GM12878 (cell line): ENCODE results near the gene CHRM2. TPM values are rescaled to one million over a fixed set of nuclear protein-coding genes. Genes with fewer than 3 reads are reported as not detected.

Experiments
- ATAC-seq: fragments of 200-7000 bp; cut with Tn5 transposase; 3 replicates; pipeline ENCODE4 v1.9.1; 2020; ENCODE audit warnings: mild to moderate bottlenecking, moderate library complexity
- BruUV-seq: library from RNA; stranded (reverse); fragments of 400-500 nt; replicated peaks from 2 replicates; lab custom pipeline; 2021; lab: Mats Ljungman, UMichigan
- CTCF ChIA-PET: fragments of 300-600 bp; sonication (Branson Sonifier 250); formaldehyde crosslinking; extraction: SDS; loops from one replicate; lab custom pipeline; 2021; ENCODE audit warnings: inconsistent platforms; lab: Yijun Ruan, JAX
- POLR2A ChIA-PET: fragments of 350-600 bp; formaldehyde crosslinking; extraction: SDS; loops from one replicate; lab custom pipeline; 2021; ENCODE audit warnings: inconsistent platforms; lab: Charles Lee
- RAD21 ChIA-PET: fragments of 300-600 bp; sonication (Branson Sonifier 250); formaldehyde crosslinking; loops from one replicate; lab custom pipeline; 2023; ENCODE audit warnings: antibody characterized with exemption; ENCODE audit not compliant: unreplicated experiment; lab: Charles Lee
- SMC1A ChIA-PET: fragments of 300-600 bp; sonication (Branson Sonifier 250); formaldehyde crosslinking; loops from one replicate; lab custom pipeline; 2023; ENCODE audit not compliant: unreplicated experiment, uncharacterized antibody; lab: Charles Lee
- DNase-seq: peaks from one replicate; pipeline ENCODE4 v3.0.0-alpha.2; 2011; ENCODE audit warnings: low read depth, low spot score
- FAIRE-seq: peaks from 3 replicates; lab custom pipeline; 2011; peaks lifted over from hg19 to GRCh38; lab: Jason Lieb, UNC
- H2AFZ ChIP-seq: 2 replicates; pipeline ENCODE4 v1.6.0; 2011; ENCODE audit warnings: low read depth, low read length, control low read depth; ENCODE audit not compliant: control insufficient read depth
- H3K27ac ChIP-seq: 2 replicates; pipeline ENCODE4 v1.5.1; 2011; ENCODE audit warnings: control low read depth; ENCODE audit not compliant: control insufficient read depth, insufficient read depth
- H3K27me3 ChIP-seq, 2 experiments: replicated peaks in 1 of 2; 2 replicates each; pipeline versions ENCODE4 v1.6.0 to v1.6.1; 2011; ENCODE audit warnings: low read length in 1 of 2; ENCODE audit not compliant: control insufficient read depth in 2 of 2, insufficient read depth in 2 of 2
- H3K36me3 ChIP-seq, 2 experiments: 2 replicates each; pipeline ENCODE4 v1.5.1; 2011; ENCODE audit warnings: low read length in 1 of 2; ENCODE audit not compliant: control insufficient read depth in 2 of 2, insufficient read depth in 2 of 2
- H3K4me1 ChIP-seq: 2 replicates; pipeline ENCODE4 v1.6.1; 2011; ENCODE audit warnings: mild to moderate bottlenecking, low read length, moderate library complexity, mixed read lengths; ENCODE audit not compliant: control insufficient read depth, insufficient read depth
- H3K4me2 ChIP-seq: 2 replicates; pipeline ENCODE4 v1.6.0; 2011; ENCODE audit warnings: control low read depth; ENCODE audit not compliant: control insufficient read depth, insufficient read depth
- H3K4me3 ChIP-seq: fragments of 200-600 bp; sonication (generic); 2 replicates; pipeline ENCODE4 v1.5.1; 2016
- H3K79me2 ChIP-seq: 2 replicates; pipeline ENCODE4 v1.6.0; 2011; ENCODE audit warnings: low read length; ENCODE audit not compliant: control insufficient read depth, insufficient read depth
- H3K9ac ChIP-seq: 2 replicates; pipeline ENCODE4 v1.8.0; 2011; ENCODE audit warnings: low read length, control low read depth, mixed read lengths; ENCODE audit not compliant: control insufficient read depth, insufficient read depth
- H3K9me3 ChIP-seq: replicated peaks from 3 replicates; pipeline ENCODE4 v1.5.1; 2011; ENCODE audit warnings: mild to moderate bottlenecking, low read length; ENCODE audit not compliant: control insufficient read depth, insufficient read depth
- H4K20me1 ChIP-seq: 2 replicates; pipeline ENCODE4 v1.6.0; 2011; ENCODE audit not compliant: control insufficient read depth, insufficient read depth
- CREB1 ChIP-seq: IDR thresholded peaks from 2 replicates; pipeline ENCODE4 v1.6.1; 2012; ENCODE audit warnings: low read depth, mild to moderate bottlenecking, inconsistent platforms
- ESRRA ChIP-seq: IDR thresholded peaks from 2 replicates; pipeline ENCODE4 v1.6.1; 2012; ENCODE audit warnings: mild to moderate bottlenecking, low read length, improper control_type of control experiment
- NBN ChIP-seq: fragments of 450-650 bp; IDR thresholded peaks from 2 replicates; pipeline ENCODE4 v1.6.1; 2016
- SMAD5 ChIP-seq: IDR thresholded peaks from 2 replicates; pipeline ENCODE4 v1.6.1; 2016; ENCODE audit warnings: antibody characterized with exemption, low read depth
- SUPT20H ChIP-seq: IDR thresholded peaks from 2 replicates; pipeline ENCODE4 v1.6.1; 2011; ENCODE audit warnings: low read depth, mild to moderate bottlenecking, low read length, moderate library complexity, borderline replicate concordance; ENCODE audit not compliant: control insufficient read depth
- WRNIP1 ChIP-seq: IDR thresholded peaks from 2 replicates; pipeline ENCODE4 v1.6.1; 2011; ENCODE audit warnings: low read depth, low read length, improper control_type of control experiment, borderline replicate concordance
- ZBED1 ChIP-seq: IDR thresholded peaks from 2 replicates; pipeline ENCODE4 v1.6.1; 2016; ENCODE audit warnings: borderline replicate concordance
- ZSCAN29 ChIP-seq: fragments of 450-650 bp; IDR thresholded peaks from 2 replicates; pipeline ENCODE4 v1.6.1; 2017; ENCODE audit warnings: mild to moderate bottlenecking, moderate library complexity
- WGBS: methylation state at CpG from one replicate; pipeline ENCODE4 v1.1.6; 2016; ENCODE audit warnings: low lambda C conversion rate; ENCODE audit not compliant: insufficient replicate concordance, insufficient coverage; ENCODE audit errors: missing lambda C conversion rate; 5-methylcytosine and 5-hydroxymethylcytosine counted together
- in situ Hi-C: fragments of 300-500 bp; cut with MboI; formaldehyde crosslinking; loops from 9 replicates; pipeline ENCODE4 v1.14.3; 2018; ENCODE audit warnings: mixed read lengths
- intact Hi-C: fragments of 100-400 bp; cut with micrococcal nuclease; formaldehyde crosslinking; loops from one replicate; pipeline ENCODE4 v1.14.2; 2022; ENCODE audit not compliant: unreplicated experiment
- polyA plus RNA-seq, 11 experiments: library from polyadenylated mRNA; depleted of rRNA in 4 of 11; unstranded in 6 of 11; stranded (reverse) in 5 of 11; fragments of >200 nt; fragmentation: Nextera tagmentation in 4 of 11; fragmentation: Illumina TruSeq in 1 of 11; extraction: Ambion mirVana in 4 of 11; extraction: Trizol in 1 of 11; gene quantifications; 1 replicate in 1 of 11; 2 replicates in 10 of 11; pipeline versions ENCODE4 v1.2.1 to v1.2.3, GENCODE V29; 2011 to 2016; ENCODE audit warnings: inconsistent platforms in 2 of 11, missing spikeins in 2 of 11, low read depth in 1 of 11
- total RNA-seq, 4 experiments: library from RNA; depleted of rRNA in 3 of 4; stranded (reverse); fragments of >200 nt in 3 of 4; fragmentation: Illumina TruSeq in 1 of 4; extraction: Trizol in 1 of 4; gene quantifications; 2 replicates each; pipeline versions ENCODE4 v1.2.1 to v1.2.3, GENCODE V29; 2013 to 2021
- TF ChIP-seq, protein P1 (sequence below): fragments of 450-650 bp; IDR thresholded peaks from 2 replicates; pipeline ENCODE4 v1.6.1; 2017; ENCODE audit warnings: mild to moderate bottlenecking, moderate library complexity

CHRM2 gene
- total and polyA plus RNA-seq, 10 of the 15 experiments (the other 5 are each of a cell fraction or from before 2014, with no cell fraction given): 0.05 TPM; not detected in 9

DNA sequence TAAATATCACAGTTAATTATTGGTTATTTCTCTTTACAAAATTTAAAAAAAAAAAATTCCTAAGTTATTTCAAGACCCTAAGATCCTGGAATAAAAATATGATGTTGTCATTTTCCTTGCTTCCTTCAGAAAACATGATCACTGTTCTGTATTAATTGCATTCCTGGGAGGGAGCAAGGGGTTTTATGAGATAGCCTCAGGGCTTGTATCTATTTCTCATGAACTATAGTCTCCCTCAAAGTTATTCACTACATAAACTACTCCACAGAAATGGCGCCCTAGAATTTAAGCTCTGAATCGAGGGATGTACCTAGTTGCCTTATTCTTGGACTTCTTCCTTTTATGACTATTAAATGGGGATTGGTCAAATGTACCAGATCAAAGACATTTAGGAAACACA lies 170.3 kb downstream of the CHRM2 start:
- POLR2A ChIA-PET: no interaction called here
- H3K4me2 ChIP-seq: no peak overlapping the region
- no peaks in the 10 kb centered on the region for H3K36me3 ChIP-seq
- H3K27me3 ChIP-seq: no peaks in the 10 kb centered on the region
- H3K9me3 ChIP-seq: no peaks in the 10 kb centered on the region
- no peak overlapping the region for H3K9ac ChIP-seq
- FAIRE-seq (no peak), DNase-seq (no peak), ATAC-seq (no peak)
- SMC1A ChIA-PET: no interaction called here
- H3K27ac ChIP-seq: no peak overlapping the region
- no peak overlapping the region for H2AFZ ChIP-seq
- H3K4me1 ChIP-seq: no peaks in the 10 kb centered on the region
- in situ Hi-C loops (no loop called here), intact Hi-C loops (no loop called here)
- no peak overlapping the region for H3K4me3 ChIP-seq
- H4K20me1 ChIP-seq: no peaks in the 10 kb centered on the region
- RAD21 ChIA-PET: no interaction called here
- TF ChIP-seq WRNIP1 (no peak), ZBED1 (no peak), ESRRA (no peak), SUPT20H (no peak), SMAD5 (no peak), CREB1 (no peak), ZSCAN29 (no peak), NBN (no peak)
- TF ChIP-seq, protein P1, sequence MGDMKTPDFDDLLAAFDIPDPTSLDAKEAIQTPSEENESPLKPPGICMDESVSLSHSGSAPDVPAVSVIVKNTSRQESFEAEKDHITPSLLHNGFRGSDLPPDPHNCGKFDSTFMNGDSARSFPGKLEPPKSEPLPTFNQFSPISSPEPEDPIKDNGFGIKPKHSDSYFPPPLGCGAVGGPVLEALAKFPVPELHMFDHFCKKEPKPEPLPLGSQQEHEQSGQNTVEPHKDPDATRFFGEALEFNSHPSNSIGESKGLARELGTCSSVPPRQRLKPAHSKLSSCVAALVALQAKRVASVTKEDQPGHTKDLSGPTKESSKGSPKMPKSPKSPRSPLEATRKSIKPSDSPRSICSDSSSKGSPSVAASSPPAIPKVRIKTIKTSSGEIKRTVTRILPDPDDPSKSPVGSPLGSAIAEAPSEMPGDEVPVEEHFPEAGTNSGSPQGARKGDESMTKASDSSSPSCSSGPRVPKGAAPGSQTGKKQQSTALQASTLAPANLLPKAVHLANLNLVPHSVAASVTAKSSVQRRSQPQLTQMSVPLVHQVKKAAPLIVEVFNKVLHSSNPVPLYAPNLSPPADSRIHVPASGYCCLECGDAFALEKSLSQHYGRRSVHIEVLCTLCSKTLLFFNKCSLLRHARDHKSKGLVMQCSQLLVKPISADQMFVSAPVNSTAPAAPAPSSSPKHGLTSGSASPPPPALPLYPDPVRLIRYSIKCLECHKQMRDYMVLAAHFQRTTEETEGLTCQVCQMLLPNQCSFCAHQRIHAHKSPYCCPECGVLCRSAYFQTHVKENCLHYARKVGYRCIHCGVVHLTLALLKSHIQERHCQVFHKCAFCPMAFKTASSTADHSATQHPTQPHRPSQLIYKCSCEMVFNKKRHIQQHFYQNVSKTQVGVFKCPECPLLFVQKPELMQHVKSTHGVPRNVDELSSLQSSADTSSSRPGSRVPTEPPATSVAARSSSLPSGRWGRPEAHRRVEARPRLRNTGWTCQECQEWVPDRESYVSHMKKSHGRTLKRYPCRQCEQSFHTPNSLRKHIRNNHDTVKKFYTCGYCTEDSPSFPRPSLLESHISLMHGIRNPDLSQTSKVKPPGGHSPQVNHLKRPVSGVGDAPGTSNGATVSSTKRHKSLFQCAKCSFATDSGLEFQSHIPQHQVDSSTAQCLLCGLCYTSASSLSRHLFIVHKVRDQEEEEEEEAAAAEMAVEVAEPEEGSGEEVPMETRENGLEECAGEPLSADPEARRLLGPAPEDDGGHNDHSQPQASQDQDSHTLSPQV: no peak
- BruUV-seq: no TSS peak
- 17% methylated on average over 2 of the region's 2 CpGs for WGBS
- H3K79me2 ChIP-seq: no peaks in the 10 kb centered on the region
- CTCF ChIA-PET: interaction anchor here (0.8 kb wide), 1 partner anchor 70 kb away, joined by 3 read pairs; no protein-coding TSS in a partner anchor
